HepG2 (cell line): ENCODE data around the gene ELMOD1. TPM values are rescaled to one million over a fixed set of nuclear protein-coding genes. Genes with fewer than 3 reads are reported as not detected.

Experiments
- ATAC-seq: fragments of 200-7000 bp; cut with Tn5 transposase; 3 replicates; pipeline ENCODE4 v1.9.1; 2020; ENCODE audit warnings: mild to moderate bottlenecking, moderate library complexity
- BruUV-seq: library from RNA; stranded (reverse); fragments of 400-500 nt; replicated peaks from 2 replicates; lab custom pipeline; 2021; lab: Mats Ljungman, UMichigan
- CTCF ChIA-PET: fragments of 300-600 bp; formaldehyde crosslinking; extraction: SDS; loops from one replicate; lab custom pipeline; 2021; ENCODE audit warnings: low total read pairs, inconsistent platforms, low intra/inter-chr PET ratio; lab: Yijun Ruan, JAX
- POLR2A ChIA-PET: fragments of 350-600 bp; sonication (Branson Sonifier 250); formaldehyde crosslinking; loops from one replicate; lab custom pipeline; 2020; ENCODE audit warnings: antibody characterized with exemption, inconsistent platforms; lab: Yijun Ruan, JAX
- DNase-seq: peaks from one replicate; pipeline ENCODE4 v3.0.0-alpha.2; 2015; ENCODE audit warnings: low spot score
- FAIRE-seq: peaks from 3 replicates; lab custom pipeline; 2011; peaks lifted over from hg19 to GRCh38; lab: Jason Lieb, UNC
- H2AFZ ChIP-seq: one replicate; pipeline ENCODE4 v1.6.1; 2011; ENCODE audit warnings: low read length, inconsistent platforms
- H3K27ac ChIP-seq: fragments of 300-600 bp; 3 replicates; pipeline ENCODE4 v1.8.0; 2011; ENCODE audit warnings: mixed run types, mild to moderate bottlenecking, mixed read lengths, low read length, inconsistent platforms; ENCODE audit not compliant: insufficient read depth; ENCODE audit errors: extremely low read length
- H3K27me3 ChIP-seq, 2 experiments: fragments of 200-600 bp in 1 of 2; 2 replicates in 1 of 2; 3 replicates in 1 of 2; pipeline versions ENCODE4 v1.6.0 to v1.8.0; 2011; ENCODE audit warnings: low read length in 2 of 2, mild to moderate bottlenecking in 2 of 2, moderate library complexity in 2 of 2, inconsistent platforms in 1 of 2; ENCODE audit not compliant: insufficient read depth in 2 of 2, control insufficient read depth in 1 of 2
- H3K36me3 ChIP-seq, 2 experiments: fragments of 200-600 bp in 1 of 2; replicated peaks in 1 of 2; 2 replicates in 1 of 2; 3 replicates in 1 of 2; pipeline versions ENCODE4 v1.5.1 to v1.8.0; 2011; ENCODE audit warnings: low read length in 2 of 2, inconsistent platforms in 1 of 2; ENCODE audit not compliant: insufficient read depth in 2 of 2, control insufficient read depth in 1 of 2
- H3K4me1 ChIP-seq: 2 replicates; pipeline ENCODE4 v1.5.1; 2012; ENCODE audit warnings: low read length, inconsistent platforms; ENCODE audit not compliant: insufficient read depth
- H3K4me2 ChIP-seq: 2 replicates; pipeline ENCODE4 v1.6.0; 2011; ENCODE audit warnings: low read depth, low read length, inconsistent platforms
- H3K4me3 ChIP-seq, 3 experiments: fragments of 200-600 bp in 1 of 3; sonication (generic), shearing (Covaris generic) in 1 of 3; replicated peaks in 1 of 3; 2 replicates each; pipeline ENCODE4 v1.5.1; 2011 to 2016; ENCODE audit warnings: low read length in 3 of 3, inconsistent platforms in 2 of 3, low read depth in 2 of 3, mild to moderate bottlenecking in 2 of 3, control low read depth in 1 of 3, mixed read lengths in 1 of 3; ENCODE audit not compliant: insufficient read depth in 1 of 3
- H3K79me2 ChIP-seq: one replicate; pipeline ENCODE4 v1.6.1; 2011; ENCODE audit warnings: low read length, inconsistent platforms; ENCODE audit not compliant: insufficient read depth
- H3K9ac ChIP-seq: 2 replicates; pipeline ENCODE4 v1.6.0; 2011; ENCODE audit warnings: mild to moderate bottlenecking, low read depth, low read length, inconsistent platforms; ENCODE audit not compliant: insufficient read depth
- H3K9me3 ChIP-seq: 2 replicates; pipeline ENCODE4 v1.5.1; 2012; ENCODE audit warnings: mild to moderate bottlenecking, low read length
- H4K20me1 ChIP-seq: 2 replicates; pipeline ENCODE4 v1.6.0; 2011; ENCODE audit warnings: inconsistent platforms, mild to moderate bottlenecking, low read length, moderate library complexity; ENCODE audit not compliant: insufficient read depth
- CAMTA2 ChIP-seq: sonication (generic); formaldehyde crosslinking; IDR thresholded peaks from 2 replicates; pipeline ENCODE4 v1.4.0; 2020; ENCODE audit warnings: mild to moderate bottlenecking, missing genetic modification reagents, borderline replicate concordance
- EED ChIP-seq: sonication (generic); formaldehyde crosslinking; IDR thresholded peaks from 2 replicates; pipeline ENCODE4 v1.5.0; 2020; ENCODE audit warnings: mild to moderate bottlenecking, missing genetic modification reagents
- GATAD2A ChIP-seq: IDR thresholded peaks from 2 replicates; pipeline ENCODE4 v1.6.1; 2016
- KDM5B ChIP-seq: sonication (generic); formaldehyde crosslinking; IDR thresholded peaks from 2 replicates; pipeline ENCODE4 v1.4.0; 2020; ENCODE audit warnings: missing genetic modification reagents, mild to moderate bottlenecking, borderline replicate concordance
- RFX5 ChIP-seq: IDR thresholded peaks from 2 replicates; pipeline ENCODE4 v1.6.1; 2011; ENCODE audit warnings: low read depth, low read length, improper control_type of control experiment
- SCMH1 ChIP-seq: sonication (generic); formaldehyde crosslinking; IDR thresholded peaks from 2 replicates; pipeline ENCODE4 v1.9.0; 2021; ENCODE audit warnings: missing genetic modification reagents, mild to moderate bottlenecking, borderline replicate concordance
- TRAFD1 ChIP-seq: sonication (generic); formaldehyde crosslinking; IDR thresholded peaks from 2 replicates; pipeline ENCODE4 v1.5.1; 2020; ENCODE audit warnings: missing genetic modification reagents, mild to moderate bottlenecking, borderline replicate concordance
- ZC3H4 ChIP-seq: sonication (generic); formaldehyde crosslinking; IDR thresholded peaks from 2 replicates; pipeline ENCODE4 v1.4.0; 2020; ENCODE audit warnings: missing genetic modification reagents, borderline replicate concordance
- ZNF124 ChIP-seq: sonication (generic); formaldehyde crosslinking; IDR thresholded peaks from 2 replicates; pipeline ENCODE4 v1.4.0; 2020; ENCODE audit warnings: missing genetic modification reagents
- ZNF644 ChIP-seq: IDR thresholded peaks from 2 replicates; pipeline ENCODE4 v1.6.1; 2016; ENCODE audit warnings: low read depth
- WGBS: methylation state at CpG from one replicate; pipeline ENCODE4 v1.1.6; 2017; ENCODE audit warnings: low lambda C conversion rate; 5-methylcytosine and 5-hydroxymethylcytosine counted together
- in situ Hi-C: cut with HindIII; loops from 2 replicates; pipeline ENCODE4 v1.10.0; 2017; ENCODE audit warnings: low pct_unique_long_range_greater_than_20kb; ENCODE audit not compliant: extremely low pct_ligation_motif_present
- intact Hi-C: fragments of 100-400 bp; cut with micrococcal nuclease; formaldehyde crosslinking; loops from one replicate; pipeline ENCODE4 v1.10.0; 2022; ENCODE audit not compliant: unreplicated experiment
- polyA plus RNA-seq, 8 experiments: library from polyadenylated mRNA; depleted of rRNA in 3 of 8; stranded (reverse) in 7 of 8; unstranded in 1 of 8; fragments of >200 nt; fragmentation: Illumina TruSeq in 4 of 8; extraction: Trizol in 4 of 8; gene quantifications; 2 replicates each; pipeline versions ENCODE4 v1.2.1 to v1.2.3, GENCODE V29; 2011 to 2016; ENCODE audit warnings: low read depth in 4 of 8, missing spikeins in 1 of 8, mixed read lengths in 1 of 8; ENCODE audit not compliant: insufficient read depth in 1 of 8
- total RNA-seq, 5 experiments: library from RNA; depleted of rRNA; stranded (reverse); fragments of >200 nt; fragmentation: Illumina TruSeq; extraction: Trizol; gene quantifications; 2 replicates each; pipeline ENCODE4 v1.2.3, GENCODE V29; 2016; ENCODE audit warnings: low read depth in 1 of 5
- TF ChIP-seq, protein P1 (sequence below): IDR thresholded peaks from 2 replicates; pipeline ENCODE4 v1.6.1; 2016; ENCODE audit warnings: missing compliant biosample characterization, missing genetic modification reagents, borderline replicate concordance

The ELMOD1 gene
- total and polyA plus RNA-seq, 2 of the 13 experiments (the other 11 are each of a cell fraction or from before 2014, with no cell fraction given) = not detected

DNA sequence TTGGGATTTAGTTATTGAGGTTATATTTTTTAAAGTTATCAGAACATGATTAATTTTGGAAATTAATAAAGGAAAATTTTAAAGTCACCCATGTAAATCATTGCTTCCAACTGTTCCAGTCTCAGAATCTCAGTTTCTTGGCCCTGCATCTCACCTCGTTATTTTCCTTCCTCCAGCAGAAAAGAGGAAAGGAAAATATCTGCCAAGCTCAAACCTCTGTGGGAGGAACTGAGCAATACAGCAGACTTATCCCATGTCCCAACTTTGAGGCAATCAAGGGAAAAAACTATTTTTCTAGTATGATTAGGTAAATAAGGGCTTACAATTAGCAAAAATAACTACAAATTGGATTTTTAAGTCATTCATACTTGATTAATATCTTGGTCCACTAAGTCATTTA is 30.1 kb downstream of the ELMOD1 start:
- Histone ChIP-seq H3K27ac (no peak overlapping the region), H3K4me2 (no peak overlapping the region), H3K4me3 (no peak overlapping the region), H3K9me3 (no peaks in the 10 kb centered on the region), H3K36me3 (no peaks in the 10 kb centered on the region), H2AFZ (no peak overlapping the region), H3K9ac (no peak overlapping the region), H3K27me3 (peaks cover 0 to 11% of the 10 kb centered on the region in 2 experiments; a peak in 1 of 5 replicates), H3K79me2 (no peaks in the 10 kb centered on the region), H4K20me1 (no peaks in the 10 kb centered on the region), H3K4me1 (no peaks in the 10 kb centered on the region)
- intact Hi-C loops (no loop called here), in situ Hi-C loops (no loop called here)
- ChIA-PET POLR2A (no interaction called here), CTCF (no interaction called here)
- TF ChIP-seq EED = no peak
- no peak for TF ChIP-seq ZC3H4 (CRISPR knock-in tag)
- no peak for TF ChIP-seq KDM5B (CRISPR knock-in tag)
- TF ChIP-seq SCMH1 (CRISPR knock-in tag) = no peak
- TF ChIP-seq ZNF644 (CRISPR knock-in tag) = no peak
- no peak for TF ChIP-seq TRAFD1 (CRISPR knock-in tag)
- TF ChIP-seq, protein P1, sequence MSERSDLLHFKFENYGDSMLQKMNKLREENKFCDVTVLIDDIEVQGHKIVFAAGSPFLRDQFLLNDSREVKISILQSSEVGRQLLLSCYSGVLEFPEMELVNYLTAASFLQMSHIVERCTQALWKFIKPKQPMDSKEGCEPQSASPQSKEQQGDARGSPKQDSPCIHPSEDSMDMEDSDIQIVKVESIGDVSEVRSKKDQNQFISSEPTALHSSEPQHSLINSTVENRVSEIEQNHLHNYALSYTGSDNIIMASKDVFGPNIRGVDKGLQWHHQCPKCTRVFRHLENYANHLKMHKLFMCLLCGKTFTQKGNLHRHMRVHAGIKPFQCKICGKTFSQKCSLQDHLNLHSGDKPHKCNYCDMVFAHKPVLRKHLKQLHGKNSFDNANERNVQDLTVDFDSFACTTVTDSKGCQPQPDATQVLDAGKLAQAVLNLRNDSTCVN (CRISPR knock-in tag) = no peak
- no peak for TF ChIP-seq CAMTA2 (CRISPR knock-in tag)
- no peak for TF ChIP-seq ZNF124 (CRISPR knock-in tag)
- no peak for TF ChIP-seq GATAD2A (CRISPR knock-in tag)
- no peak for TF ChIP-seq RFX5
- ATAC-seq = no peak
- BruUV-seq = no TSS peak
- no peak for FAIRE-seq
- no peak for DNase-seq
- WGBS = 3% methylated on average over 1 of the region's 1 CpG
